ENCODE results near the gene USP10. TPM values are rescaled to one million over a fixed set of nuclear protein-coding genes. Genes with fewer than 3 reads are reported as not detected.
A peak's percentile ranks its signal among the peaks of the same experiment; 100 is the strongest.

USP10 gene
- total RNA-seq, 2 donors from 2014 or later: 148 to 149 TPM

DNA sequence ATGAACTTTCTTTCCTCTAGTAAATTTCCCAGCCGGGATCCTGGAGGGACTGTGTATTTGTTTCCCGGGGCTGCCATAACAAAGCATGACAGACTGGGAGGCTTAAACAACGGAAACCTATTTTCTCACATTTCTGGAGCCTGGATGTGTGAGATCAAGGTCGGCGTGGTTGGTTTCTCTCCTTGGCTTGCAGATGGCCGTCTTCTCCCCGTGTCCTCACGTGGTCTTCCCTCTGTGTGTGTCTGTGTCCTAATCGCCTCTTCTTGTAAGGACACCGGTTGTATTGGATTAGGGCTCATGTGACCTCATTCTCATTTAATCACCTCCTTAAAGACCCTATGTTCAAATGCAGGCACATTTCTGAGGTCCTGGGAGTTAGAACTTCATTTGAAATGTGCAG lies 22.0 kb upstream of the USP10 start:
- DNase-seq: peak; percentile 63
- H3K27me3 ChIP-seq (ENCODE audit: control insufficient read depth, insufficient read depth, low read length, poor library complexity, severe bottlenecking): no peaks in the 10 kb centered on the region
- H3K36me3 ChIP-seq (ENCODE audit: control insufficient read depth, insufficient read depth, low read length): no peaks in the 10 kb centered on the region
- 69 to 71% methylated on average over 10 of the region's 10 CpGs for WGBS, 2 experiments (ENCODE audit: insufficient coverage in 1 of 2, insufficient read length in 1 of 2)
- Mint-ChIP-seq H3K36me3 (ENCODE audit: low read depth) (no peaks in the 10 kb centered on the region), H3K27ac (no peak overlapping the region), H3K27me3 (ENCODE audit: insufficient read depth) (no peaks in the 10 kb centered on the region), H3K9me3 (no peaks in the 10 kb centered on the region), H3K4me1 (peaks cover 9% of the 10 kb centered on the region), H3K4me3 (no peak overlapping the region)
- H3K4me1 ChIP-seq (ENCODE audit: control insufficient read depth, insufficient read depth, low read length): peaks cover 8% of the 10 kb centered on the region
- no peaks in the 10 kb centered on the region for H3K9me3 ChIP-seq (ENCODE audit: control insufficient read depth, low read length)
- no peak overlapping the region for H3K9ac ChIP-seq (ENCODE audit: extremely low read depth, low read length, poor library complexity, severe bottlenecking)
- no peak overlapping the region for H3K4me3 ChIP-seq (ENCODE audit: low read length)
- TF ChIP-seq CTCF (conservative IDR thresholded peaks at IDR 0.05): no peak
- H3K27ac ChIP-seq (ENCODE audit: low read depth, low read length): no peak overlapping the region

DNA sequence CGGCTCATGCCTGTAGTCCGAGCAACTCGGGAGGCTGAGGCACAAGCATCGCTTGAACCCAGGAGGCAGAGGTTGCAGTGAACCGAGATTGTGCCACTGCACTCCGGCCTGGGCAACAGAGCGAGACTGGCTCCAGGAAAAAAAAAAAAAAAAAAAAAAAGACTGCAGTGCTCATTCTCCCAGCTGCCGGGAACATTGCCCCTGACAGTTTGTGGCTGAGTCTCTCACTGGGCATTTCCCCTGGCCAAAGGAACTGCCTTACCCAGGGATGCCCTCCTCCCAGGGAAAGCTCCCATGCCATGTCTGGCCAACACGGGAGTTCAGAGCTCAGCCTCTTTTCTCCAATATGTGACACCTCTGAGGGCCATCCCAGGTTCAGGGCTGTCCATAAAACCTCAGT lies 21.3 kb upstream of the USP10 start:
- peaks cover 9% of the 10 kb centered on the region for H3K4me1 Mint-ChIP-seq
- TF ChIP-seq CTCF (conservative IDR thresholded peaks at IDR 0.05): no peak
- no peaks in the 10 kb centered on the region for H3K9me3 ChIP-seq (ENCODE audit: control insufficient read depth, low read length)
- H3K27me3 Mint-ChIP-seq (ENCODE audit: insufficient read depth): no peaks in the 10 kb centered on the region
- no peak overlapping the region for H3K4me3 Mint-ChIP-seq
- H3K36me3 ChIP-seq (ENCODE audit: control insufficient read depth, insufficient read depth, low read length): no peaks in the 10 kb centered on the region
- H3K9ac ChIP-seq (ENCODE audit: extremely low read depth, low read length, poor library complexity, severe bottlenecking): no peak overlapping the region
- H3K27ac ChIP-seq (ENCODE audit: low read depth, low read length): no peak overlapping the region
- no peak for DNase-seq
- H3K4me3 ChIP-seq (ENCODE audit: low read length): no peak overlapping the region
- H3K36me3 Mint-ChIP-seq (ENCODE audit: low read depth): no peaks in the 10 kb centered on the region
- no peaks in the 10 kb centered on the region for H3K9me3 Mint-ChIP-seq
- H3K27ac Mint-ChIP-seq: no peak overlapping the region
- peaks cover 8% of the 10 kb centered on the region for H3K4me1 ChIP-seq (ENCODE audit: control insufficient read depth, insufficient read depth, low read length)
- 91 to 93% methylated on average over 9 of the region's 9 CpGs for WGBS, 2 experiments (ENCODE audit: insufficient coverage in 1 of 2, insufficient read length in 1 of 2)
- no peaks in the 10 kb centered on the region for H3K27me3 ChIP-seq (ENCODE audit: control insufficient read depth, insufficient read depth, low read length, poor library complexity, severe bottlenecking)

GRCh38 chr16:84680165-84680842 lies 19.5 kb upstream of the USP10 start:
- no peaks in the 10 kb centered on the region for H3K36me3 ChIP-seq (ENCODE audit: control insufficient read depth, insufficient read depth, low read length)
- peaks cover 8% of the 10 kb centered on the region for H3K4me1 ChIP-seq (ENCODE audit: control insufficient read depth, insufficient read depth, low read length)
- no peaks in the 10 kb centered on the region for H3K36me3 Mint-ChIP-seq (ENCODE audit: low read depth)
- no peak overlapping the region for H3K27ac Mint-ChIP-seq
- H3K27me3 ChIP-seq (ENCODE audit: control insufficient read depth, insufficient read depth, low read length, poor library complexity, severe bottlenecking): no peaks in the 10 kb centered on the region
- 94 to 100% methylated on average over 8 to 10 of the region's 10 CpGs for WGBS, 2 experiments (ENCODE audit: insufficient coverage in 1 of 2, insufficient read length in 1 of 2)
- no peaks in the 10 kb centered on the region for H3K9me3 Mint-ChIP-seq
- peaks cover 15% of the 10 kb centered on the region for H3K4me1 Mint-ChIP-seq
- no peaks in the 10 kb centered on the region for H3K27me3 Mint-ChIP-seq (ENCODE audit: insufficient read depth)
- no peak for DNase-seq
- no peak overlapping the region for H3K27ac ChIP-seq (ENCODE audit: low read depth, low read length)
- H3K9me3 ChIP-seq (ENCODE audit: control insufficient read depth, low read length): no peaks in the 10 kb centered on the region
- H3K9ac ChIP-seq (ENCODE audit: extremely low read depth, low read length, poor library complexity, severe bottlenecking): no peak overlapping the region
- no peak overlapping the region for H3K4me3 Mint-ChIP-seq
- no peak for TF ChIP-seq CTCF (conservative IDR thresholded peaks at IDR 0.05)
- H3K4me3 ChIP-seq (ENCODE audit: low read length): no peak overlapping the region
